C4-2B (cell line): ENCODE results near the gene FAS.

Experiments
- ZFX ChIP-seq: fragments of 450-650 bp; IDR thresholded peaks from 2 replicates; pipeline ENCODE4 v1.6.1; 2017
- TF ChIP-seq, protein P1 (sequence below): fragments of 450-650 bp; conservative IDR thresholded peaks from 2 replicates; pipeline ENCODE4 v1.5.1; 2017; ENCODE audit warnings: mild to moderate bottlenecking

DNA sequence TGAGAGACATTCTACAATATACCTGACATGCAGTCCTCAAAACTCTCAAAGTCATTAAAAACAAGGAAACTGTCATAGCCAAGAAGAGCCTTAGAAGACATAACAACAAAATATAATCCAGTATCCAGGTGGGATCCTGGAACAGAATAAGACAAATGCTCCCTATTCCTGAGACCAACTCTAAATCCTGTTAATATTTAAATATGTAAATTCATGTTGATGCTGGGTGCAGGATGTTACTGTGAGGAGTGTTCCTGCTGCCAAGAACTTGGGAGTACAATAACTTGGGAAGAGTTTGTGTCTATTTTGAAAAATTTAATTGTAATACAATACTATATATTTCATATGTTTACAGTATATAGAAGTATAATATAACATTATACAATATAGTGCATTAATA is 61.0 kb downstream of the FAS start:
- TF ChIP-seq, protein P1, sequence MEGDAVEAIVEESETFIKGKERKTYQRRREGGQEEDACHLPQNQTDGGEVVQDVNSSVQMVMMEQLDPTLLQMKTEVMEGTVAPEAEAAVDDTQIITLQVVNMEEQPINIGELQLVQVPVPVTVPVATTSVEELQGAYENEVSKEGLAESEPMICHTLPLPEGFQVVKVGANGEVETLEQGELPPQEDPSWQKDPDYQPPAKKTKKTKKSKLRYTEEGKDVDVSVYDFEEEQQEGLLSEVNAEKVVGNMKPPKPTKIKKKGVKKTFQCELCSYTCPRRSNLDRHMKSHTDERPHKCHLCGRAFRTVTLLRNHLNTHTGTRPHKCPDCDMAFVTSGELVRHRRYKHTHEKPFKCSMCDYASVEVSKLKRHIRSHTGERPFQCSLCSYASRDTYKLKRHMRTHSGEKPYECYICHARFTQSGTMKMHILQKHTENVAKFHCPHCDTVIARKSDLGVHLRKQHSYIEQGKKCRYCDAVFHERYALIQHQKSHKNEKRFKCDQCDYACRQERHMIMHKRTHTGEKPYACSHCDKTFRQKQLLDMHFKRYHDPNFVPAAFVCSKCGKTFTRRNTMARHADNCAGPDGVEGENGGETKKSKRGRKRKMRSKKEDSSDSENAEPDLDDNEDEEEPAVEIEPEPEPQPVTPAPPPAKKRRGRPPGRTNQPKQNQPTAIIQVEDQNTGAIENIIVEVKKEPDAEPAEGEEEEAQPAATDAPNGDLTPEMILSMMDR = no peak
- no peak for TF ChIP-seq ZFX
